Keratinocyte (primary cell): ENCODE results near the gene SMURF1. TPM values are rescaled to one million over a fixed set of nuclear protein-coding genes. Genes with fewer than 3 reads are reported as not detected.

Source experiments
- DNase-seq: peaks from one replicate; pipeline ENCODE4 v3.0.0-alpha.2; 2011; ENCODE audit warnings: low read depth, missing footprints, low spot score
- FAIRE-seq: peaks from 2 replicates; lab custom pipeline; 2011; peaks lifted over from hg19 to GRCh38; lab: Jason Lieb, UNC
- H2AFZ ChIP-seq: 2 replicates; pipeline ENCODE4 v1.6.0; 2012; ENCODE audit warnings: low read length, control low read depth, inconsistent platforms; ENCODE audit not compliant: control insufficient read depth
- H3K27ac ChIP-seq: 2 replicates; pipeline ENCODE4 v1.5.1; 2011; ENCODE audit warnings: low read length; ENCODE audit not compliant: control insufficient read depth, insufficient read depth
- H3K27me3 ChIP-seq: 3 replicates; pipeline ENCODE4 v1.6.0; 2011; ENCODE audit warnings: low read length; ENCODE audit not compliant: control insufficient read depth, insufficient read depth; ENCODE audit errors: extremely low read depth
- H3K36me3 ChIP-seq, 2 experiments: 2 replicates in 1 of 2; 3 replicates in 1 of 2; pipeline ENCODE4 v1.5.1; 2011; ENCODE audit warnings: low read length in 2 of 2, mild to moderate bottlenecking in 1 of 2; ENCODE audit not compliant: control insufficient read depth in 2 of 2, insufficient read depth in 2 of 2; ENCODE audit errors: extremely low read depth in 1 of 2
- H3K4me1 ChIP-seq: 3 replicates; pipeline ENCODE4 v1.5.1; 2011; ENCODE audit warnings: low read length; ENCODE audit not compliant: control insufficient read depth, insufficient read depth; ENCODE audit errors: extremely low read depth
- H3K4me2 ChIP-seq: 3 replicates; pipeline ENCODE4 v1.6.0; 2011; ENCODE audit warnings: low read depth, low read length; ENCODE audit not compliant: control insufficient read depth, insufficient read depth; ENCODE audit errors: extremely low read depth
- H3K4me3 ChIP-seq, 3 experiments: fragments of 200-600 bp in 1 of 3; sonication (generic) in 1 of 3; 2 replicates in 2 of 3; 3 replicates in 1 of 3; pipeline ENCODE4 v1.5.1; 2011 to 2016; ENCODE audit warnings: low read length in 3 of 3, mild to moderate bottlenecking in 3 of 3, control low read depth in 2 of 3, inconsistent platforms in 1 of 3, low read depth in 1 of 3, mixed read lengths in 1 of 3, mixed run types in 1 of 3, moderate library complexity in 1 of 3; ENCODE audit not compliant: control insufficient read depth in 2 of 3, insufficient read depth in 2 of 3; ENCODE audit errors: extremely low read depth in 1 of 3
- H3K79me2 ChIP-seq: 2 replicates; pipeline ENCODE4 v1.6.0; 2012; ENCODE audit warnings: low read length; ENCODE audit not compliant: control insufficient read depth, insufficient read depth
- H3K9ac ChIP-seq: 3 replicates; pipeline ENCODE4 v1.6.0; 2011; ENCODE audit warnings: low read length; ENCODE audit not compliant: control insufficient read depth, insufficient read depth; ENCODE audit errors: extremely low read depth
- H3K9me1 ChIP-seq: 3 replicates; pipeline ENCODE4 v1.6.0; 2011; ENCODE audit warnings: low read length; ENCODE audit not compliant: control insufficient read depth, insufficient read depth; ENCODE audit errors: extremely low read depth
- H3K9me3 ChIP-seq: 2 replicates; pipeline ENCODE4 v1.5.1; 2012; ENCODE audit warnings: low read depth, low read length; ENCODE audit not compliant: control insufficient read depth
- H4K20me1 ChIP-seq: 3 replicates; pipeline ENCODE4 v1.6.0; 2011; ENCODE audit warnings: low read length; ENCODE audit not compliant: control insufficient read depth, insufficient read depth; ENCODE audit errors: extremely low read depth
- CTCF ChIP-seq, 3 experiments: IDR thresholded peaks in 1 of 3; conservative IDR thresholded peaks in 1 of 3; optimal IDR thresholded peaks in 1 of 3; 2 replicates in 2 of 3; 3 replicates in 1 of 3; pipeline versions ENCODE3 to v1.5.1; 2011; ENCODE audit warnings: low read length in 3 of 3, mild to moderate bottlenecking in 3 of 3, moderate library complexity in 2 of 3, control low read depth in 1 of 3, inconsistent platforms in 1 of 3; ENCODE audit not compliant: insufficient read depth in 2 of 3; ENCODE audit errors: extremely low read depth in 1 of 3
- EZH2 ChIP-seq: IDR thresholded peaks from one replicate; pipeline ENCODE4 v1.6.1; 2012; ENCODE audit warnings: inconsistent platforms, mild to moderate bottlenecking, low read length, moderate library complexity
- dilution Hi-C: fragments of 300-500 bp; cut with MboI; formaldehyde crosslinking; loops from one replicate; pipeline ENCODE4 v1.7.0; 2020; ENCODE audit warnings: low sequenced_read_pairs; ENCODE audit not compliant: extremely low pct_ligation_motif_present
- polyA plus RNA-seq, 5 experiments: library from polyadenylated mRNA; depleted of rRNA in 3 of 5; stranded (reverse) in 3 of 5; stranded (forward) in 1 of 5; unstranded in 1 of 5; fragments of >200 nt; gene quantifications; 1 replicate in 1 of 5; 2 replicates in 3 of 5; 3 replicates in 1 of 5; pipeline versions ENCODE4 v1.2.1 to v1.2.3, GENCODE V29; 2011 to 2012; ENCODE audit warnings: missing spikeins in 2 of 5, low read depth in 1 of 5, low replicate concordance in 1 of 5

The SMURF1 gene
- polyA plus RNA-seq, 1 donor (not counting 4 experiments of a cell fraction or from before 2014, with no cell fraction given), result 22.2 TPM

GRCh38 chr7:99086944-99087343, 57.0 kb downstream of the SMURF1 start:
- Histone ChIP-seq H3K9me3 (no peaks in the 10 kb centered on the region), H3K79me2 (peaks cover 94% of the 10 kb centered on the region), H3K4me1 (peaks cover 6% of the 10 kb centered on the region), H3K9ac (no peak overlapping the region), H3K27ac (no peak overlapping the region), H4K20me1 (peaks cover 9% of the 10 kb centered on the region), H3K27me3 (no peaks in the 10 kb centered on the region), H3K4me3 (no peak overlapping the region), H2AFZ (no peak overlapping the region), H3K36me3 (peaks cover 0 to 6% of the 10 kb centered on the region in 2 experiments), H3K4me2 (no peak overlapping the region), H3K9me1 (peaks cover 3% of the 10 kb centered on the region)
- DNase-seq, result no peak
- no peak for FAIRE-seq
- TF ChIP-seq CTCF (optimal IDR thresholded peaks at IDR 0.05 in 1 of 3, IDR thresholded peaks at IDR 0.05 in 1 of 3, conservative IDR thresholded peaks at IDR 0.05 in 1 of 3; ENCODE audit: extremely low read depth in 1 of 3, insufficient read depth in 2 of 3, low read length in 3 of 3), result no peak
- TF ChIP-seq EZH2, result no peak
- dilution Hi-C loops, result no loop called here

GRCh38 chr7:99086532-99086931, 57.4 kb downstream of the SMURF1 start:
- no peak overlapping the region for H3K4me3 ChIP-seq
- no peak overlapping the region for H3K9ac ChIP-seq
- H3K79me2 ChIP-seq, result peaks cover 93% of the 10 kb centered on the region
- no peaks in the 10 kb centered on the region for H3K27me3 ChIP-seq
- DNase-seq, result no peak
- H3K27ac ChIP-seq, result no peak overlapping the region
- H4K20me1 ChIP-seq, result peaks cover 6% of the 10 kb centered on the region
- no peak for TF ChIP-seq CTCF (optimal IDR thresholded peaks at IDR 0.05 in 1 of 3, IDR thresholded peaks at IDR 0.05 in 1 of 3, conservative IDR thresholded peaks at IDR 0.05 in 1 of 3; ENCODE audit: extremely low read depth in 1 of 3, insufficient read depth in 2 of 3, low read length in 3 of 3)
- no peak for TF ChIP-seq EZH2
- no peak for FAIRE-seq
- peaks cover 3% of the 10 kb centered on the region for H3K9me1 ChIP-seq
- H3K4me2 ChIP-seq, result no peak overlapping the region
- H3K36me3 ChIP-seq, result peaks cover 0 to 6% of the 10 kb centered on the region in 2 experiments
- dilution Hi-C loops, result no loop called here
- H2AFZ ChIP-seq, result no peak overlapping the region
- H3K9me3 ChIP-seq, result no peaks in the 10 kb centered on the region
- peaks cover 6% of the 10 kb centered on the region for H3K4me1 ChIP-seq
